ENCODE measurements around the gene CLEC16A. TPM values are rescaled to one million over a fixed set of nuclear protein-coding genes. Genes with fewer than 3 reads are reported as not detected.
A peak's percentile ranks its signal among the peaks of the same experiment; 100 is the strongest.

CLEC16A gene
- total RNA-seq, 2 experiments from 2014 or later = 31.1 to 34.1 TPM

DNA sequence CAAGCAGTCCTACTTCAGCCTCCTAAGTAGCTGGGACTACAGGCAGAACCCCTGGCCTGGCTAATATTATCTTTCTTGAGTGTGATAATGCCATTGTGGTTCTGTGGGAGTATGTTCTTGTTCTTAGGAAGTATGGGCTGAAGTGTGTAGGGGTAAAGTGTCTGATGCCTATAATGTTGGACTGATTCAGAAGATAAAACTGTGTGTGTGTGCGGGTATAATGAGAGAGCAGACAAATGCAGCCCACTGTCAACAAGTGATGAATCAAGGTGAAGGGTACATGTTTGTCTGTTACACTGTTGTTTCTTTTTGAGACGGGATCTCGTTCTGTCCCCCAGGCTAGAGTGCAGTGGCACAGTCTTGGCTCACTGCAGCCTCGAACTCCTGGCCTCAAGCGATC lies 127.5 kb downstream of the CLEC16A start:
- H3K9me3 Mint-ChIP-seq = no peaks in the 10 kb centered on the region
- H3K27me3 Mint-ChIP-seq = no peaks in the 10 kb centered on the region
- H3K4me3 Mint-ChIP-seq = peak overlapping the region; percentile 5
- ATAC-seq (ENCODE audit: low read depth) (no peak), DNase-seq (no peak)
- H3K4me1 Mint-ChIP-seq = peaks cover 68% of the 10 kb centered on the region
- peaks cover 30% of the 10 kb centered on the region for H3K36me3 Mint-ChIP-seq
- H3K27ac Mint-ChIP-seq = peak overlapping the region; percentile 77
- POLR2A ChIA-PET = interaction anchor here (1.0 to 2.0 kb wide), 3 partner anchors 10 to 176 kb away, joined by 5 to 11 read pairs (median 6); no protein-coding TSS in a partner anchor

DNA sequence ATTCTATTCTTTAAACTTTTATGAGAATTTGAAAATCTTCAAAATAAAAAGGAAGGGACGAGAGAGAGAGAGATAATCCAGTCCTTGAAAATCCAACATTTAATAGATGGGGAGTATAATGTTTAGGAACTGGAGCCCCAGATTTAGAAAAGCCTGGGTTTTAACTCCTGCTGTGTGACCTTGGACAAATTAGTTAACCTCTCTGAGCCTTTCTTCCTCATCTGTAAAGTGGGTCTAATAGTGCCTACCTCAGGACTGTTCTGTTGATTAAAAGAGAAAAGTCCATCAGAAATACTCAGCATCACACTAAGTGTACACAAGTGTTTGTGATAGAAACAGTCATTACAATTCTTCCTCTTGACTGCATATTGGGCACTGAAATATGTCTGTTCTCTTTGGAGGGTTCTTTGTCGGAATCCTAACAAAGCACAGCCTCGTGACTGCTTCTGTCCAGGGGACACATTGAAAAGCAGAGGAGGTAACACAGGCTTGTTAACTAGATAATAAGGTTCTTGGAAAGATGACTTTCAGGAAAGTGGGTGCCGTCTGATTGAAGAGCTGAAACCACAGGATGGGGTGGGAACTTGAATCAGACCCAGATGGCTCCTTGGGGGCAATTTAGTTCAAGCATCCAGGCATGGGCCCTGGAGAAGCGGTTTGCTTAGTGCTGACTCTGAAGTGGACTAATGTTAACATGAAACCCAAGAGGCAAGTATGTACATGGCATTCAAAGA lies 128.2 kb downstream of the CLEC16A start:
- DNase-seq (no peak), ATAC-seq (ENCODE audit: low read depth) (no peak)
- POLR2A ChIA-PET = interaction anchor here (0.5 to 2.0 kb wide), 8 partner anchors 11 to 176 kb away, joined by 3 to 11 read pairs (median 6); no protein-coding TSS in a partner anchor
- peak overlapping the region; percentile 59 for H3K4me3 Mint-ChIP-seq
- H3K27me3 Mint-ChIP-seq = no peaks in the 10 kb centered on the region
- H3K36me3 Mint-ChIP-seq = peaks cover 25% of the 10 kb centered on the region
- peaks cover 67% of the 10 kb centered on the region for H3K4me1 Mint-ChIP-seq
- no peaks in the 10 kb centered on the region for H3K9me3 Mint-ChIP-seq
- H3K27ac Mint-ChIP-seq = peak overlapping the region; percentile 77

- Mint-ChIP-seq H3K4me1 (peaks cover 71% of the 10 kb centered on the region), H3K27me3 (no peaks in the 10 kb centered on the region), H3K36me3 (peaks cover 23% of the 10 kb centered on the region), H3K9me3 (no peaks in the 10 kb centered on the region), H3K27ac (peak overlapping the region; percentile 77), H3K4me3 (peak overlapping the region; percentile 55)
- DNase-seq (no peak), ATAC-seq (ENCODE audit: low read depth) (no peak)
- POLR2A ChIA-PET = interaction anchor here (0.5 to 4.2 kb wide), 8 partner anchors 9 to 182 kb away, joined by 3 to 20 read pairs (median 5); partner anchors contain the start of gene SOCS1
Measured at GRCh38 chr16:11073407-11073999, 129.1 kb downstream of the CLEC16A start.

DNA sequence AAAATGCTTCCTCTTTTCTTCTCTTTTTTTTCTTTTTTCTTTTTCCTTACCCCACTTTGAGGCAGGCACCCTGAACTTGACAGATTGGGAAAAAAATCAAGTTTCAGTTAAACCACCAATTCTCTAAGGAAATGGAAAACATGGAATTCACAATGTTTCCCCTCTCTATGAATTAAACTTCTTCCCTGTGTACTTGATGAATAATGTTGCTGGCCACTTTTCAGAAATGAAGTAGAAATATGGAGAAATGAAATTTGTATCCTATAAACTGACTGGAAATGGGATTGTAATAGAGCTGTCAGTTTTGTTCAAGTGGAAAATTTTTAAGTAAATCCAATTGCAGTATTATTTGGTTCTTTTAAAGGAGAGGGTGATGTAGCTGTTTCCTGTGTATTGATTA lies 129.8 kb downstream of the CLEC16A start:
- POLR2A ChIA-PET = interaction anchor here (0.7 to 4.2 kb wide), 6 partner anchors 9 to 181 kb away, joined by 3 to 20 read pairs (median 4); partner anchors contain the start of gene SOCS1
- H3K9me3 Mint-ChIP-seq = no peaks in the 10 kb centered on the region
- H3K36me3 Mint-ChIP-seq = peaks cover 22% of the 10 kb centered on the region
- no peaks in the 10 kb centered on the region for H3K27me3 Mint-ChIP-seq
- ATAC-seq (ENCODE audit: low read depth) = no peak
- H3K4me1 Mint-ChIP-seq = peaks cover 76% of the 10 kb centered on the region
- no peak for DNase-seq
- no peak overlapping the region for H3K4me3 Mint-ChIP-seq
- peak overlapping the region; percentile 77 for H3K27ac Mint-ChIP-seq

- H3K27ac Mint-ChIP-seq = peak overlapping the region; percentile 10
- H3K4me3 Mint-ChIP-seq = no peak overlapping the region
- H3K9me3 Mint-ChIP-seq = no peaks in the 10 kb centered on the region
- no peak for ATAC-seq (ENCODE audit: low read depth)
- POLR2A ChIA-PET = interaction anchor here (0.7 to 4.2 kb wide), 10 partner anchors 15 to 180 kb away, joined by 3 to 20 read pairs (median 4); partner anchors contain the start of gene SOCS1
- DNase-seq = no peak
- peaks cover 26% of the 10 kb centered on the region for H3K36me3 Mint-ChIP-seq
- peaks cover 86% of the 10 kb centered on the region for H3K4me1 Mint-ChIP-seq
- no peaks in the 10 kb centered on the region for H3K27me3 Mint-ChIP-seq
Measured at GRCh38 chr16:11075163-11075562, 130.8 kb downstream of the CLEC16A start.

DNA sequence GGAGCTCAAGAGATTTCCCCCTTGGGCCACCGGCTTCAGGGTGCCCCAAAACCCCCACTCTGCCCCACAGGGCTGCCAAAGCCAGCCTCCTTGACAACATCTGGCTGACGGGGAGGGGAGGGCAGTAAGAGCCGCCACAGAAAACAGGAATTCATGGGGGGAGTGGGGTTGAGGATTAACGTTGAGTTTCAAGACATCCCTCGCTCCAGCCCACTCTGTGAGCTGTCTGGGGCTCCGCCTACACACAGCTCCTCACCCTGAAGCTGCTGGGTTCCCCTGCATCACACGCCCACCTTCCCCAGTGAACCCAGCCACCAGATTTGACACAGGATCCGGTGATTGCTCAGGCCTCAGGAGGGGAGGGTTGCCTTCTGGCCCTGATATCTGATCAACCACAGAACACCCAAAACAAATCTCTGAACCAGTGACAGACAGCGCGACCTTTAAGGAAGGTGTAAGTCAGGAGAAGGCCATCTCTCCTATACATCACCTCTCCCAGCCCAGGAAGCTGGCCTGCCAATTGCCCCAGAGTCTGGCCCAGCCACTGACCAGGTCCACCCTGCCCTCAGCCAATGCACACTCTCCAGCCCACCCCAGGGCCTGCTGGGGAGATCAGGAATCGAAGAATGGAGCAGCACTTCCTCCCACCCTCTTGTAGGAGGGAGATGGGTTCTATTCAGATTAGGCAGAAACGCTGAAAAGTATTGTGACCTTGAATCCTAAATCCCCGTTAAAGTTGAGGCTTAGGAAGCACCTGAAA lies 132.1 kb downstream of the CLEC16A start:
- POLR2A ChIA-PET = interaction anchor here (0.8 to 4.2 kb wide), 14 partner anchors 11 to 279 kb away, joined by 3 to 20 read pairs (median 4); partner anchors contain the start of gene SOCS1
- H3K27me3 Mint-ChIP-seq = no peaks in the 10 kb centered on the region
- ATAC-seq (ENCODE audit: low read depth) (peak; percentile 96), DNase-seq (peak; percentile 66)
- H3K36me3 Mint-ChIP-seq = peaks cover 20% of the 10 kb centered on the region
- H3K27ac Mint-ChIP-seq = peak overlapping the region; percentile 91
- peaks cover 80% of the 10 kb centered on the region for H3K4me1 Mint-ChIP-seq
- no peaks in the 10 kb centered on the region for H3K9me3 Mint-ChIP-seq
- H3K4me3 Mint-ChIP-seq = peak overlapping the region; percentile 64

GRCh38 chr16:11078812-11079459 lies 134.6 kb downstream of the CLEC16A start:
- no peaks in the 10 kb centered on the region for H3K27me3 Mint-ChIP-seq
- ATAC-seq (ENCODE audit: low read depth) (no peak), DNase-seq (no peak)
- POLR2A ChIA-PET = interaction anchor here (2.3 kb wide), 2 partner anchors 9 to 13 kb away, joined by 6 to 11 read pairs; no protein-coding TSS in a partner anchor
- H3K9me3 Mint-ChIP-seq = no peaks in the 10 kb centered on the region
- peaks cover 16% of the 10 kb centered on the region for H3K36me3 Mint-ChIP-seq
- peaks cover 73% of the 10 kb centered on the region for H3K4me1 Mint-ChIP-seq
- H3K27ac Mint-ChIP-seq = peak overlapping the region; percentile 78
- peak overlapping the region; percentile 50 for H3K4me3 Mint-ChIP-seq

DNA sequence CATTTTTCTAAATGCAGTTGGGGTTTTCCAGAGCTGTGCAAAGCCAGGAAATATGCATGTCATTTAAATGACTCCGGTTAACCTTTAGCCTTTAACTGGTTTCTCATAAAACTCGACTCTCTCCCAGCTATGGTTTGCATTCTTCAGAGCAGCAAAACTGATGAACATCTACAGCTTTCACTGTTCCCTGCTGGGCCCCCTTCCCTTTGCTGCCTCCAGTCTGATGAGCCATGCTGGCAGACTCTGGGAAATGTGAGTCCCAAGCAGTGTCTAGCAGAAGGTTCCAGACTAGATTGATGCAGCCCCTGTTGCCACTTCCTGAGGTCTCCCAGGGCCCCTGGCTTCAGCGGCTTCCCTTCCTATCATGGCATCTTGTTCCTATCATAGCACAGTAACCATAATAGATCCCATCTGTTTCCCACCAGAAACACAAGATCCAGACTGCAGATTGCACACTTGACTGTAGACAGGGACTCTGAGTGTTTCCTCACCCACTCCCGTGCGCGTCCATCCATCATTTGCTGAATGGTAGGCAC lies 135.4 kb downstream of the CLEC16A start:
- Mint-ChIP-seq H3K9me3 (no peaks in the 10 kb centered on the region), H3K27ac (peak overlapping the region; percentile 78), H3K4me1 (peaks cover 72% of the 10 kb centered on the region), H3K27me3 (no peaks in the 10 kb centered on the region), H3K4me3 (peak overlapping the region; percentile 50), H3K36me3 (peaks cover 13% of the 10 kb centered on the region)
- no peak for DNase-seq
- no peak for ATAC-seq (ENCODE audit: low read depth)
- POLR2A ChIA-PET = interaction anchor here (0.6 to 2.3 kb wide), 3 partner anchors 9 to 171 kb away, joined by 4 to 11 read pairs (median 6); no protein-coding TSS in a partner anchor

DNA sequence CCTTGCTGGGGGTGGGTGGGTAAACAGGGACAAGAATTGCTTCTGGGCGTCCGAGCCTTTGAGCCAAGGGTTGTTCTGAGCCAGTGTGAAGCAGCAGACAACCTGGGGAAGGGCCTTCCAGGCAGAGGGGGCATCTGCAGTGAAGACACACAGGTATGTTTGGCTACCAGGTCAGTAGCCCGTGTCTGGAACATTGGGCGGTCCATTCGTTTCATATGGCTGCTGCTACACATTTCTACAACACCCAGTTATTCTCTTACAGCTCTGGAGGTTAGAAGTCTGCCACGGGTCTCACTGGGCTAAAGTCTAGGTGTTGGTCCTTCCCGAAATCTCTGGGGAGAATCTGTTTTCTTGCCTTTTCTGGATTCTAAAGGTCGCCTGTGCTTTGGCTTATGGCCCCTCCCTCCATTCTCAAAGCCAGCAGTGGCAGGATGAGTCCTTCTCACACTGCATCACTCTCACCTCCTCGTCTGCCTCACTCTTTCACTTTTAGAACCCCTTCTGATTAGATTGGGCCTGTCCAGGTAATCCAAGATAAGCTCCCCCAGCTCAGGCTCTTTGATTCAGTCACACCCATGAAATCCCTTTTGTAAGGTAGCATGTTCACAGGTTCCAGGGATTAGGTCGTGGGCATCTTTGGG lies 136.1 kb downstream of the CLEC16A start:
- POLR2A ChIA-PET = no interaction called here
- no peaks in the 10 kb centered on the region for H3K27me3 Mint-ChIP-seq
- peak overlapping the region; percentile 51 for H3K27ac Mint-ChIP-seq
- ATAC-seq (ENCODE audit: low read depth) (no peak), DNase-seq (no peak)
- H3K4me1 Mint-ChIP-seq = peaks cover 68% of the 10 kb centered on the region
- peaks cover 13% of the 10 kb centered on the region for H3K36me3 Mint-ChIP-seq
- H3K4me3 Mint-ChIP-seq = no peak overlapping the region
- no peaks in the 10 kb centered on the region for H3K9me3 Mint-ChIP-seq

DNA sequence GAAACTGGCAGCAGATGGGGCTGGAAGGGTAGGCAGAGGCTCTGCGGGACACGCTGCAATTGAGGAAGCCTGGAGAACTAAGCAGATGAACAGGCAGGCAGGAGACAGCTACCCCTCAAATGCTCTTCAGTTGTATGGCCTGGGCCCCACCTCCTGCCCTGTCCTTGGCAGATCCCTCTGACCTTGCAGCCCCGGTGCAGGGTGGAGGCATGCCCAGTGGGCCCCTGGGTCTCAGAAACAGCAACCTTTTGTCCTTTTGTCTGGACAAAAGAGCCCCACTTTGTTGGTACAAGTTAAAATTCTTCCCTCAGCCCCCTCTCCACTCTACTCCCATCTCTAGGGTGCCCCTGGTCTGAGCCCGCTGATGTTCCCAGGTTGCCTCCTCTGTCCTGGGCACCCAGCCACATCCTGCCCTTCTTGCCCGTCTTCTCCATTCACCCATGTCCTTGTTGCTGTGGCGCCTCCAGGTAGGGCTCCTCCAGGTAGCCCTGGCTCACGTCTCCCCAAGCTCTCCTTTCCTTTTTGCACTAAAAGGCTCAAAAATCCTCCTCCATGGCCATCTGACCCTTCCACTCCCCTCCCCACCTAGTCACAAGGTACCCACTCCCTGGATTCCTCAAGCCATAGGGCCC lies 136.8 kb downstream of the CLEC16A start:
- POLR2A ChIA-PET = no interaction called here
- Mint-ChIP-seq H3K9me3 (no peaks in the 10 kb centered on the region), H3K36me3 (peaks cover 13% of the 10 kb centered on the region), H3K27me3 (no peaks in the 10 kb centered on the region), H3K4me1 (peaks cover 62% of the 10 kb centered on the region), H3K27ac (peak overlapping the region; percentile 27), H3K4me3 (no peak overlapping the region)
- DNase-seq (no peak), ATAC-seq (ENCODE audit: low read depth) (no peak)

GRCh38 chr16:11082108-11082859 lies 137.9 kb downstream of the CLEC16A start:
- no peaks in the 10 kb centered on the region for H3K27me3 Mint-ChIP-seq
- H3K27ac Mint-ChIP-seq = no peak overlapping the region
- peaks cover 58% of the 10 kb centered on the region for H3K4me1 Mint-ChIP-seq
- ATAC-seq (ENCODE audit: low read depth) (no peak), DNase-seq (no peak)
- H3K9me3 Mint-ChIP-seq = no peaks in the 10 kb centered on the region
- peaks cover 17% of the 10 kb centered on the region for H3K36me3 Mint-ChIP-seq
- POLR2A ChIA-PET = interaction anchor here (0.6 to 2.0 kb wide), 5 partner anchors 12 to 173 kb away, joined by 4 to 7 read pairs (median 7); partner anchors contain the start of gene SOCS1
- H3K4me3 Mint-ChIP-seq = no peak overlapping the region
